ENCODE measurements around the gene SNAPC4.

SNAPC4 gene

GRCh38 chr9:136392538-136393449 is 7.2 kb downstream of the SNAPC4 start:
- no peak for DNase-seq (ENCODE audit: low spot score)

GRCh38 chr9:136391737-136392537 is 8.0 kb downstream of the SNAPC4 start:
- DNase-seq (ENCODE audit: low spot score), result no peak

- no peak for DNase-seq (ENCODE audit: low spot score)
These were observed 10.6 kb downstream of the SNAPC4 start for GRCh38 chr9:136389396-136389795.

GRCh38 chr9:136387217-136387616 is 12.8 kb downstream of the SNAPC4 start:
- DNase-seq (ENCODE audit: low spot score), result no peak

- DNase-seq (ENCODE audit: low spot score), result no peak
These were observed 14.0 kb downstream of the SNAPC4 start for GRCh38 chr9:136386018-136386417.

- peak; percentile 43 for DNase-seq (ENCODE audit: low spot score)
These were observed 15.0 kb downstream of the SNAPC4 start for GRCh38 chr9:136385015-136385414.

- DNase-seq (ENCODE audit: low spot score), result no peak
These were observed 16.5 kb downstream of the SNAPC4 start for GRCh38 chr9:136383436-136383835.

GRCh38 chr9:136381966-136382513 is 17.9 kb downstream of the SNAPC4 start:
- no peak for DNase-seq (ENCODE audit: low spot score)

GRCh38 chr9:136381311-136381710 is 18.7 kb downstream of the SNAPC4 start:
- DNase-seq (ENCODE audit: low spot score), result no peak

GRCh38 chr9:136380381-136380780 is 19.6 kb downstream of the SNAPC4 start:
- DNase-seq (ENCODE audit: low spot score), result no peak

- no peak for DNase-seq (ENCODE audit: low spot score)
These were observed 20.1 kb downstream of the SNAPC4 start for GRCh38 chr9:136379891-136380290.

GRCh38 chr9:136379401-136379800 is 20.6 kb downstream of the SNAPC4 start:
- DNase-seq (ENCODE audit: low spot score), result no peak

GRCh38 chr9:136379003-136379287 is 21.0 kb downstream of the SNAPC4 start:
- DNase-seq (ENCODE audit: low spot score), result no peak

GRCh38 chr9:136378170-136379002 is 21.6 kb downstream of the SNAPC4 start:
- DNase-seq (ENCODE audit: low spot score), result no peak

- no peak for DNase-seq (ENCODE audit: low spot score)
These were observed 22.4 kb downstream of the SNAPC4 start for GRCh38 chr9:136377341-136378169.

- no peak for DNase-seq (ENCODE audit: low spot score)
These were observed 23.5 kb downstream of the SNAPC4 start for GRCh38 chr9:136376457-136376856.

- DNase-seq (ENCODE audit: low spot score), result no peak
These were observed 24.9 kb downstream of the SNAPC4 start for GRCh38 chr9:136375096-136375495.

GRCh38 chr9:136374183-136374575 is 25.8 kb downstream of the SNAPC4 start:
- DNase-seq (ENCODE audit: low spot score), result no peak

GRCh38 chr9:136373300-136374182 is 26.4 kb downstream of the SNAPC4 start, which contains the start of gene CARD9:
Gene CARD9 (minus strand): TSS chr9:136373669. CDS start chr9:136372078, 1,591 bp downstream.
- no peak for DNase-seq (ENCODE audit: low spot score)

All from CD4-positive, alpha-beta T cell treated with Interleukin-15 for 4 hours (primary cell).